ENCODE results near the gene SIK3.

DNA sequence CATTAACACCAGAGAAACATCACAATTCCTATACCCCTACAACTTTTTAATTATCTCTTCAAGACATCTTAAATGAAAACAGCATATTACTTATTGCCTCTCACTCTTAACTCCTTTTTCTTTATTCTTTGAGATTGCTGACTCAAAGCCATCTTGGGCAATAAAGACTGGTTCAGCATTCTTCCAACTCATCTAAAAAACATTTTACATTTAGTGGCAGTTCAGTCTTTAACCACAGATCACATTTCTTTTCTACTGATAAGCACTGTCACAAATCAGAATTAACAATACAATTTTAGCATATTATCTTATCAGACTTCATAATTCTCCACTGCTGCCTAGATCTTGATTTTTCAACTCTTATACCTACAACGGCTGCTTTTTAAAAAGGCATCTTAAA is 34.0 kb downstream of the SIK3 start:
- TF ChIP-seq, protein P1, sequence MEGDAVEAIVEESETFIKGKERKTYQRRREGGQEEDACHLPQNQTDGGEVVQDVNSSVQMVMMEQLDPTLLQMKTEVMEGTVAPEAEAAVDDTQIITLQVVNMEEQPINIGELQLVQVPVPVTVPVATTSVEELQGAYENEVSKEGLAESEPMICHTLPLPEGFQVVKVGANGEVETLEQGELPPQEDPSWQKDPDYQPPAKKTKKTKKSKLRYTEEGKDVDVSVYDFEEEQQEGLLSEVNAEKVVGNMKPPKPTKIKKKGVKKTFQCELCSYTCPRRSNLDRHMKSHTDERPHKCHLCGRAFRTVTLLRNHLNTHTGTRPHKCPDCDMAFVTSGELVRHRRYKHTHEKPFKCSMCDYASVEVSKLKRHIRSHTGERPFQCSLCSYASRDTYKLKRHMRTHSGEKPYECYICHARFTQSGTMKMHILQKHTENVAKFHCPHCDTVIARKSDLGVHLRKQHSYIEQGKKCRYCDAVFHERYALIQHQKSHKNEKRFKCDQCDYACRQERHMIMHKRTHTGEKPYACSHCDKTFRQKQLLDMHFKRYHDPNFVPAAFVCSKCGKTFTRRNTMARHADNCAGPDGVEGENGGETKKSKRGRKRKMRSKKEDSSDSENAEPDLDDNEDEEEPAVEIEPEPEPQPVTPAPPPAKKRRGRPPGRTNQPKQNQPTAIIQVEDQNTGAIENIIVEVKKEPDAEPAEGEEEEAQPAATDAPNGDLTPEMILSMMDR (IDR thresholded peaks at IDR 0.05): no peak
- no peak for TF ChIP-seq ZFX (IDR thresholded peaks at IDR 0.05; ENCODE audit: borderline replicate concordance)
